ENCODE data around the gene ZEB2.

Gene ZEB2

DNA sequence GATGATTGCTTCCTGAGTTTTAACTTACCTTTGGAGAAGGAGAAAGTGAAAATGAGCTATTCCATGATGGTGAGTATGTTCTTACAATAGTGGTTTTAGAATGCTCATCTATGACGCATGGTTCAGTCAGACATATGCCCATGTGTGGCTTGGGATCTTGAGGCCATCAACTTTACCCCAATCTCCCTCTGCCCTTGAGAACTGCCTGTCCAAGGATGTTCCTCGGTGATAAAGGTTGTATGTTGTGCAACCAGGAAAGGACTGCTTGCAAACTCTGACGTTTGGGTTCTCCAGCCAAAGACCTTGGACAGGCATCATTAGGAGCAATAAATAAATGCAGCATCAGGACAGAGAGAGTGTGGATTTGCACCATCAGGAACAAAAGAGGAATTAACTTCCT lies 165.0 kb downstream of the ZEB2 start:
- Histone ChIP-seq H3K4me1 (ENCODE audit: control insufficient read depth, low read length) (peaks cover 12% of the 10 kb centered on the region), H3K36me3 (ENCODE audit: control insufficient read depth, low read length) (no peaks in the 10 kb centered on the region), H4K20me1 (ENCODE audit: control insufficient read depth, insufficient read depth, low read depth, low read length) (no peaks in the 10 kb centered on the region), H3K4me2 (ENCODE audit: low read length) (no peak overlapping the region), H3F3A (ENCODE audit: control insufficient read depth, insufficient read depth) (no peaks in the 10 kb centered on the region), H3K27me3 (ENCODE audit: control insufficient read depth, low read length) (no peaks in the 10 kb centered on the region), H3K27ac (ENCODE audit: low read depth, low read length) (no peak overlapping the region), H3K4me3 (ENCODE audit: low read length) (no peak overlapping the region), H3K9me3 (ENCODE audit: control insufficient read depth, insufficient read depth, low read length) (no peaks in the 10 kb centered on the region), H3K9me2 (replicated peaks; ENCODE audit: control insufficient read depth, low read length) (no peaks in the 10 kb centered on the region), H3K79me2 (ENCODE audit: control insufficient read depth, low read length) (no peaks in the 10 kb centered on the region)
- TF ChIP-seq CTCF (IDR thresholded peaks at IDR 0.05; ENCODE audit: low read depth, low read length, poor library complexity, severe bottlenecking) (no peak), EZH2phosphoT487 (IDR thresholded peaks at IDR 0.05; ENCODE audit: borderline replicate concordance, low read length) (no peak)

GRCh38 chr2:144351687-144352086 lies 168.2 kb downstream of the ZEB2 start:
- no peak overlapping the region for H3K27ac ChIP-seq (ENCODE audit: low read depth, low read length)
- TF ChIP-seq CTCF (IDR thresholded peaks at IDR 0.05; ENCODE audit: low read depth, low read length, poor library complexity, severe bottlenecking) = no peak
- no peak for TF ChIP-seq EZH2phosphoT487 (IDR thresholded peaks at IDR 0.05; ENCODE audit: borderline replicate concordance, low read length)
- no peaks in the 10 kb centered on the region for H3K27me3 ChIP-seq (ENCODE audit: control insufficient read depth, low read length)
- H3K4me3 ChIP-seq (ENCODE audit: low read length) = no peak overlapping the region
- no peaks in the 10 kb centered on the region for H3K36me3 ChIP-seq (ENCODE audit: control insufficient read depth, low read length)
- H3K9me2 ChIP-seq (replicated peaks; ENCODE audit: control insufficient read depth, low read length) = no peaks in the 10 kb centered on the region
- H3K4me2 ChIP-seq (ENCODE audit: low read length) = no peak overlapping the region
- no peaks in the 10 kb centered on the region for H4K20me1 ChIP-seq (ENCODE audit: control insufficient read depth, insufficient read depth, low read depth, low read length)
- H3K4me1 ChIP-seq (ENCODE audit: control insufficient read depth, low read length) = no peaks in the 10 kb centered on the region
- no peaks in the 10 kb centered on the region for H3F3A ChIP-seq (ENCODE audit: control insufficient read depth, insufficient read depth)
- no peaks in the 10 kb centered on the region for H3K79me2 ChIP-seq (ENCODE audit: control insufficient read depth, low read length)
- no peaks in the 10 kb centered on the region for H3K9me3 ChIP-seq (ENCODE audit: control insufficient read depth, insufficient read depth, low read length)

- H3K27ac ChIP-seq (ENCODE audit: low read depth, low read length) = no peak overlapping the region
- H3K4me1 ChIP-seq (ENCODE audit: control insufficient read depth, low read length) = no peaks in the 10 kb centered on the region
- no peaks in the 10 kb centered on the region for H3K79me2 ChIP-seq (ENCODE audit: control insufficient read depth, low read length)
Measured at GRCh38 chr2:144350151-144350802, 169.6 kb downstream of the ZEB2 start.

More at GRCh38 chr2:144350151-144350802, 169.6 kb downstream of the ZEB2 start:
- Histone ChIP-seq H3K9me3 (ENCODE audit: control insufficient read depth, insufficient read depth, low read length) (no peaks in the 10 kb centered on the region), H3K9me2 (replicated peaks; ENCODE audit: control insufficient read depth, low read length) (no peaks in the 10 kb centered on the region), H3K36me3 (ENCODE audit: control insufficient read depth, low read length) (no peaks in the 10 kb centered on the region), H3K27me3 (ENCODE audit: control insufficient read depth, low read length) (no peaks in the 10 kb centered on the region), H3K4me2 (ENCODE audit: low read length) (no peak overlapping the region), H3K4me3 (ENCODE audit: low read length) (no peak overlapping the region), H4K20me1 (ENCODE audit: control insufficient read depth, insufficient read depth, low read depth, low read length) (no peaks in the 10 kb centered on the region), H3F3A (ENCODE audit: control insufficient read depth, insufficient read depth) (no peaks in the 10 kb centered on the region)
- TF ChIP-seq CTCF (IDR thresholded peaks at IDR 0.05; ENCODE audit: low read depth, low read length, poor library complexity, severe bottlenecking) (no peak), EZH2phosphoT487 (IDR thresholded peaks at IDR 0.05; ENCODE audit: borderline replicate concordance, low read length) (no peak)
